Heart right ventricle (tissue), 16 donors: ENCODE data around the gene PDE4D. TPM values are rescaled to one million over a fixed set of nuclear protein-coding genes. Genes with fewer than 3 reads are reported as not detected.

ENCODE experiments used
- ATAC-seq, 8 donors: fragments of 200-7000 bp; cut with Tn5 transposase; one replicate each; pipeline ENCODE4 v1.9.1; 2020; ENCODE audit warnings: mild to moderate bottlenecking in 8 of 8, moderate library complexity in 8 of 8, moderate number of reproducible peaks in 1 of 8
- DNase-seq, 2 donors: peaks; one replicate each; pipeline ENCODE4 v3.0.0-alpha.2; 2020
- H3K27ac ChIP-seq, 10 donors: fragments of 200-600 bp; sonication (generic) in 2 of 10; one replicate each; pipeline versions ENCODE4 v1.5.0 to v1.8.0; 2020 to 2022; ENCODE audit warnings: mild to moderate bottlenecking in 3 of 10
- H3K27me3 ChIP-seq, 7 donors: fragments of 200-600 bp; one replicate each; pipeline ENCODE4 v1.8.0; 2021 to 2022; ENCODE audit warnings: mild to moderate bottlenecking in 2 of 7
- H3K36me3 ChIP-seq, 9 donors: fragments of 200-600 bp; sonication (generic) in 1 of 9; one replicate each; pipeline versions ENCODE4 v1.5.0 to v1.8.0; 2020 to 2022; ENCODE audit warnings: mild to moderate bottlenecking in 2 of 9
- H3K4me1 ChIP-seq, 9 donors: fragments of 200-600 bp; sonication (generic) in 1 of 9; one replicate each; pipeline versions ENCODE4 v1.5.0 to v1.8.0; 2020 to 2022; ENCODE audit warnings: mild to moderate bottlenecking in 4 of 9
- H3K4me3 ChIP-seq, 10 donors: fragments of 200-600 bp; sonication (generic) in 2 of 10; one replicate each; pipeline versions ENCODE4 v1.5.0 to v1.8.0; 2020 to 2022; ENCODE audit warnings: mild to moderate bottlenecking in 7 of 10, moderate library complexity in 2 of 10
- H3K9me3 ChIP-seq, 11 donors: fragments of 200-600 bp in 10 of 11; sonication (generic) in 2 of 11; one replicate each; pipeline versions ENCODE4 v1.5.0 to v1.8.0; 2013 to 2022; ENCODE audit warnings: mild to moderate bottlenecking in 2 of 11, control low read depth in 1 of 11, moderate library complexity in 1 of 11
- CTCF ChIP-seq, 9 donors: fragments of 200-600 bp; sonication (generic) in 2 of 9; IDR thresholded peaks; one replicate each; pipeline versions ENCODE4 v1.5.0 to v1.8.0; 2021 to 2022; ENCODE audit warnings: antibody characterized with exemption in 9 of 9, mild to moderate bottlenecking in 5 of 9, moderate library complexity in 1 of 9
- WGBS, 2 donors: extraction: QIAGEN DNeasy Blood & Tissue Kit; methylation state at CpG; one replicate each; pipeline ENCODE4 v1.1.7; 2013; ENCODE audit warnings: inconsistent platforms in 1 of 2; 5-methylcytosine and 5-hydroxymethylcytosine counted together
- intact Hi-C, 10 donors: fragments of 100-400 bp; cut with DNase I; formaldehyde crosslinking; loops; one replicate each; pipeline versions ENCODE4 v1.11.1 to v1.14.2; 2022
- polyA plus RNA-seq, 2 donors: library from polyadenylated mRNA; stranded (reverse); fragments of 200-250 nt; gene quantifications; one replicate each; pipeline ENCODE4 v1.2.3, GENCODE V29; 2013
- total RNA-seq, 10 donors: library from RNA; stranded (reverse); fragmentation: NEBNext Ultra II Directional in 3 of 10; extraction: Animal tissue kit (Norgen Biotek cat#: 25700) in 3 of 10; gene quantifications; one replicate each; pipeline versions ENCODE4 v1.2.1 to v1.2.4, GENCODE V29; 2021 to 2023
- donor health status: Arrhythmogenic right ventricular cardiomyopathy.
- donor health status: ischemic (EF 13 %, LVEDD 7.1; RV severe dilation, severe dysfunction).
- donor health status: healthy with polysubstance abuse.
- donor health status: DM: no; HTN: yes; CAD: no.
- donor health status: DM: no; HTN: no; CAD: no.
- donor health status: ischemic (EF 25% LVEDD 6.9; RV normal size, moderate dysfunction).
- donor health status: ischemic (EF 25% LVEDD 5.7; RV mildly dilated, moderate dysfunction).
- donor health status: healthy.
- donor health status: DM: yes; HTN: yes; CAD: no.
- donor health status: Ischemic cardiomyopathy.
- donor health status: ischemic (EF 35%, LVEDD 5.7; RV mildly dilated, moderate dysfunction).
- donor health status: nonischemic (EF 11% LVEDD 7.7; RV severe dilation, severe dysfunction).
- donor health status: DM: yes; HTN: yes; CAD: no.
- donor health status: PGD.
- donor health status: ischemic (EF 29% LVEDD 5.4; RV normal size, mild dysfunction).
- donor health status: nonischemic (EF 23%, LVEDD 6.1; RV moderate dilation, normal function).

The PDE4D gene
- total and polyA plus RNA-seq, 12 donors: 5.8 to 83.2 (median 39.5) TPM

- H3K27me3 ChIP-seq: peaks cover 0 to 27% (median 11%) of the 10 kb centered on the region in 7 donors
- DNase-seq (no peak), ATAC-seq (no peak)
- no peak overlapping the region for H3K4me3 ChIP-seq
- TF ChIP-seq CTCF (IDR thresholded peaks at IDR 0.05): no peak
- H3K27ac ChIP-seq: no peak overlapping the region
- intact Hi-C loops: no loop called here
- 76 to 84% methylated on average over 2 of the region's 2 CpGs for WGBS, 2 donors
- H3K4me1 ChIP-seq: peaks cover 0 to 16% (median 9%) of the 10 kb centered on the region in 9 donors
- H3K9me3 ChIP-seq: no peaks in the 10 kb centered on the region
- no peaks in the 10 kb centered on the region for H3K36me3 ChIP-seq
Observed at GRCh38 chr5:59772757-59773156, 120.8 kb downstream of the PDE4D start.

- DNase-seq (no peak), ATAC-seq (no peak)
- no peak overlapping the region for H3K27ac ChIP-seq
- peaks cover 0 to 16% (median 9%) of the 10 kb centered on the region in 9 donors for H3K4me1 ChIP-seq
- WGBS, 2 donors: 93 to 99% methylated on average over 2 of the region's 2 CpGs
- H3K4me3 ChIP-seq: no peak overlapping the region
- TF ChIP-seq CTCF (IDR thresholded peaks at IDR 0.05): no peak
- H3K9me3 ChIP-seq: no peaks in the 10 kb centered on the region
- no peaks in the 10 kb centered on the region for H3K36me3 ChIP-seq
- intact Hi-C loops: no loop called here
- peaks cover 0 to 29% (median 17%) of the 10 kb centered on the region in 7 donors for H3K27me3 ChIP-seq
Observed at GRCh38 chr5:59772206-59772605, 121.3 kb downstream of the PDE4D start.

GRCh38 chr5:59770953-59771352 lies 122.6 kb downstream of the PDE4D start:
- ATAC-seq (no peak), DNase-seq (no peak)
- H3K4me3 ChIP-seq: no peak overlapping the region
- 85 to 95% methylated on average over 4 of the region's 4 CpGs for WGBS, 2 donors
- intact Hi-C loops: no loop called here
- H3K27ac ChIP-seq: no peak overlapping the region
- H3K9me3 ChIP-seq: no peaks in the 10 kb centered on the region
- H3K36me3 ChIP-seq: no peaks in the 10 kb centered on the region
- no peak for TF ChIP-seq CTCF (IDR thresholded peaks at IDR 0.05)
- peaks cover 0 to 39% (median 26%) of the 10 kb centered on the region in 7 donors for H3K27me3 ChIP-seq
- peaks cover 0 to 24% (median 13%) of the 10 kb centered on the region in 9 donors for H3K4me1 ChIP-seq

GRCh38 chr5:59769832-59770231 lies 123.7 kb downstream of the PDE4D start:
- Histone ChIP-seq H3K36me3 (no peaks in the 10 kb centered on the region), H3K9me3 (no peaks in the 10 kb centered on the region), H3K27me3 (peaks cover 0 to 46% (median 30%) of the 10 kb centered on the region in 7 donors), H3K27ac (no peak overlapping the region), H3K4me3 (no peak overlapping the region), H3K4me1 (peaks cover 0 to 28% (median 13%) of the 10 kb centered on the region in 9 donors)
- DNase-seq (no peak), ATAC-seq (no peak)
- TF ChIP-seq CTCF (IDR thresholded peaks at IDR 0.05): no peak
- intact Hi-C loops: loop anchor here in 1 of 10 donors (2.0 kb wide), 1 partner anchor 21 kb away; no protein-coding TSS in a partner anchor
